K562 (cell line): Measurements from ENCODE around the gene MPST. TPM values are rescaled to one million over a fixed set of nuclear protein-coding genes. Genes with fewer than 3 reads are reported as not detected.
A peak's percentile ranks its signal among the peaks of the same experiment; 100 is the strongest.

Source experiments
- ARID3A ChIP-seq: IDR thresholded peaks from 2 replicates; pipeline ENCODE4 v1.6.1; 2012; ENCODE audit warnings: low read depth, low read length, improper control_type of control experiment, borderline replicate concordance
- ATF7 ChIP-seq: fragments of 450-650 bp; IDR thresholded peaks from 2 replicates; pipeline ENCODE4 v1.7.1; 2014; ENCODE audit warnings: mild to moderate bottlenecking, moderate library complexity
- CHD1 ChIP-seq: fragments of 200-600 bp; sonication (generic); IDR thresholded peaks from one replicate; pipeline ENCODE4 v1.6.1; 2012; ENCODE audit warnings: mild to moderate bottlenecking, moderate library complexity, low read length, inconsistent platforms
- CTBP1 ChIP-seq: fragments of 450-650 bp; IDR thresholded peaks from 2 replicates; pipeline ENCODE4 v1.6.1; 2016; ENCODE audit warnings: borderline replicate concordance
- CXXC5 ChIP-seq: fragments of 250-450 bp; sonication (Bioruptor Pico); IDR thresholded peaks from 2 replicates; pipeline ENCODE4 v1.8.0; 2022; ENCODE audit warnings: inconsistent platforms, mild to moderate bottlenecking, moderate library complexity
- FOXA1 ChIP-seq: fragments of 450-650 bp; IDR thresholded peaks from 2 replicates; pipeline ENCODE4 v1.6.1; 2016; ENCODE audit warnings: mild to moderate bottlenecking, borderline replicate concordance
- GATAD2A ChIP-seq: fragments of 450-650 bp; IDR thresholded peaks from 2 replicates; pipeline ENCODE4 v1.6.1; 2017
- GATAD2B ChIP-seq: fragments of 450-650 bp; IDR thresholded peaks from 2 replicates; pipeline ENCODE4 v1.6.1; 2017; ENCODE audit warnings: mild to moderate bottlenecking, borderline replicate concordance
- GTF3C2 ChIP-seq: IDR thresholded peaks from 3 replicates; pipeline ENCODE4 v1.6.1; 2011; ENCODE audit warnings: borderline replicate concordance, mild to moderate bottlenecking, moderate library complexity; ENCODE audit not compliant: insufficient read length; ENCODE audit errors: extremely low read depth
- MAZ ChIP-seq, 2 experiments: fragments of 450-650 bp in 1 of 2; sonication (generic) in 1 of 2; formaldehyde crosslinking; IDR thresholded peaks in 1 of 2; conservative IDR thresholded peaks in 1 of 2; 2 replicates each; pipeline versions ENCODE4 v1.4.0 to v1.5.0; 2020; ENCODE audit warnings: mild to moderate bottlenecking in 1 of 2, missing genetic modification reagents in 1 of 2
- NBN ChIP-seq: fragments of 450-650 bp; IDR thresholded peaks from 2 replicates; pipeline ENCODE4 v1.6.1; 2016; ENCODE audit warnings: low read depth, mild to moderate bottlenecking
- NFIC ChIP-seq: fragments of 450-650 bp; IDR thresholded peaks from 2 replicates; pipeline ENCODE4 v1.6.1; 2017; ENCODE audit warnings: mild to moderate bottlenecking, inconsistent platforms
- PHF8 ChIP-seq: fragments of 200-600 bp; sonication (generic); IDR thresholded peaks from 2 replicates; pipeline ENCODE4 v1.6.1; 2012; ENCODE audit warnings: mixed run types, mild to moderate bottlenecking, inconsistent platforms, low read length, moderate library complexity, borderline replicate concordance
- POLR2H ChIP-seq: IDR thresholded peaks from 2 replicates; pipeline ENCODE4 v1.6.1; 2016; ENCODE audit warnings: missing genetic modification characterization, low read depth, mild to moderate bottlenecking, control low read depth, missing compliant biosample characterization, moderate library complexity
- VEZF1 ChIP-seq: fragments of 200-800 bp; sonication (Bioruptor generic); IDR thresholded peaks from 2 replicates; pipeline ENCODE4 v1.6.1; 2017; ENCODE audit warnings: missing genetic modification characterization, missing compliant biosample characterization
- polyA plus RNA-seq, 8 experiments: library from polyadenylated mRNA; depleted of rRNA in 4 of 8; stranded (reverse) in 5 of 8; unstranded in 3 of 8; fragments of >200 nt; fragmentation: Nextera tagmentation in 2 of 8; fragmentation: Illumina TruSeq in 1 of 8; extraction: Ambion mirVana in 2 of 8; extraction: Trizol in 1 of 8; gene quantifications; 2 replicates each; pipeline versions ENCODE4 v1.2.1 to v1.2.3, GENCODE V29; 2011 to 2014; ENCODE audit warnings: inconsistent platforms in 1 of 8, missing spikeins in 1 of 8
- total RNA-seq, 7 experiments: library from RNA; depleted of rRNA in 6 of 7; stranded (reverse); fragments of >200 nt in 6 of 7; fragmentation: Illumina TruSeq in 2 of 7; extraction: Trizol in 2 of 7; gene quantifications; 2 replicates each; pipeline versions ENCODE4 v1.2.1 to v1.2.3, GENCODE V29; 2011 to 2021; ENCODE audit warnings: low replicate concordance in 1 of 7
- TF ChIP-seq, protein P1 (sequence below): fragments of 450-650 bp; conservative IDR thresholded peaks from 2 replicates; pipeline ENCODE4 v1.6.1; 2016; ENCODE audit warnings: missing genetic modification characterization, low read depth, mild to moderate bottlenecking, control low read depth, missing compliant biosample characterization

Gene MPST
- total and polyA plus RNA-seq, 9 of the 15 experiments (the other 6 are each of a cell fraction or from before 2014, with no cell fraction given): 0.65 to 104 (median 24.3) TPM

- TF ChIP-seq CXXC5 (CRISPR knock-in tag) (peak; percentile 64), NFIC (0 out of 2 replicates have a peak, but pooled peaks have one; percentile 10), CTBP1 (peak; percentile 9; the same call in 1 of the 2 replicates), GTF3C2 (no peak), POLR2H (tag) (peak; percentile 35; the same call in 1 of the 2 replicates), FOXA1 (no peak), MAZ (CRISPR knock-in tag; conservative IDR thresholded peaks at IDR 0.05 in 1 of 2, IDR thresholded peaks at IDR 0.05 in 1 of 2) (peak; percentile 34 to 64; a peak in 2 of 4 replicates), CHD1 (no peak), GATAD2A (0 out of 2 replicates have a peak, but pooled peaks have one; percentile 45), GATAD2B (peak; percentile 83; the same call in 1 of the 2 replicates), ATF7 (peak; percentile 91; the same call in 1 of the 2 replicates), PHF8 (peak; percentile 83; the same call in 1 of the 2 replicates), VEZF1 (CRISPR knock-in tag) (peak; percentile 84), NBN (no peak), ARID3A (no peak)
- TF ChIP-seq, protein P1, sequence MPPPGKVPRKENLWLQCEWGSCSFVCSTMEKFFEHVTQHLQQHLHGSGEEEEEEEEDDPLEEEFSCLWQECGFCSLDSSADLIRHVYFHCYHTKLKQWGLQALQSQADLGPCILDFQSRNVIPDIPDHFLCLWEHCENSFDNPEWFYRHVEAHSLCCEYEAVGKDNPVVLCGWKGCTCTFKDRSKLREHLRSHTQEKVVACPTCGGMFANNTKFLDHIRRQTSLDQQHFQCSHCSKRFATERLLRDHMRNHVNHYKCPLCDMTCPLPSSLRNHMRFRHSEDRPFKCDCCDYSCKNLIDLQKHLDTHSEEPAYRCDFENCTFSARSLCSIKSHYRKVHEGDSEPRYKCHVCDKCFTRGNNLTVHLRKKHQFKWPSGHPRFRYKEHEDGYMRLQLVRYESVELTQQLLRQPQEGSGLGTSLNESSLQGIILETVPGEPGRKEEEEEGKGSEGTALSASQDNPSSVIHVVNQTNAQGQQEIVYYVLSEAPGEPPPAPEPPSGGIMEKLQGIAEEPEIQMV (tag): peak; percentile 96
These were observed at the start of gene MPST, which contains the start of gene TST (continued) for GRCh38 chr22:37019309-37020191.
